SU-DHL-6 (cell line): ENCODE measurements around the gene CTNND2.

Experiments used
- CTCF ChIP-seq: fragments of 200-600 bp; sonication (generic); IDR thresholded peaks from one replicate; pipeline ENCODE4 v1.5.1; 2017; ENCODE audit warnings: antibody characterized with exemption, mild to moderate bottlenecking, low read length, moderate library complexity; ENCODE audit not compliant: insufficient read depth, poor library complexity, severe bottlenecking
- EZH2phosphoT487 ChIP-seq: fragments of 200-600 bp; sonication (generic), shearing (Covaris generic); conservative IDR thresholded peaks from 2 replicates; pipeline ENCODE4 v1.6.1; 2018; ENCODE audit warnings: mild to moderate bottlenecking, antibody characterized with exemption, low read length, moderate library complexity, mixed read lengths

GRCh38 chr5:11363631-11364178 is 540.5 kb downstream of the CTNND2 start:
- TF ChIP-seq CTCF (no peak), EZH2phosphoT487 (no peak)
